GM12878 (cell line): ENCODE results near the gene NAALADL2.

Experiments
- ATF3 ChIP-seq: IDR thresholded peaks from 2 replicates; pipeline ENCODE4 v1.6.1; 2011; ENCODE audit warnings: low read depth, mild to moderate bottlenecking, low read length, moderate library complexity, borderline replicate concordance; ENCODE audit errors: extremely low read depth
- CTCF ChIP-seq, 3 experiments: IDR thresholded peaks in 2 of 3; conservative IDR thresholded peaks in 1 of 3; 2 replicates each; pipeline ENCODE4 v1.5.1; 2011; ENCODE audit warnings: low read depth in 3 of 3, low read length in 3 of 3, mild to moderate bottlenecking in 3 of 3, control low read depth in 2 of 3, moderate library complexity in 2 of 3, inconsistent platforms in 1 of 3, mixed read lengths in 1 of 3; ENCODE audit not compliant: control insufficient read depth in 2 of 3, insufficient read depth in 1 of 3; ENCODE audit errors: extremely low read depth in 1 of 3
- EP300 ChIP-seq, 2 experiments: fragments of 150-350 bp in 1 of 2; IDR thresholded peaks; 2 replicates each; pipeline ENCODE4 v1.6.1; 2011 to 2012; ENCODE audit warnings: low read depth in 2 of 2, low read length in 2 of 2, borderline replicate concordance in 1 of 2, improper control_type of control experiment in 1 of 2, inconsistent platforms in 1 of 2; ENCODE audit not compliant: control insufficient read depth in 1 of 2
- NFIC ChIP-seq: IDR thresholded peaks from 2 replicates; pipeline ENCODE4 v1.6.1; 2012; ENCODE audit warnings: low read depth, mild to moderate bottlenecking, inconsistent platforms, low read length, moderate library complexity
- PAX8 ChIP-seq: fragments of 450-650 bp; IDR thresholded peaks from 2 replicates; pipeline ENCODE4 v1.6.1; 2017; ENCODE audit warnings: mild to moderate bottlenecking, moderate library complexity
- POLR2AphosphoS5 ChIP-seq: IDR thresholded peaks from 2 replicates; pipeline ENCODE4 v1.6.1; 2011; ENCODE audit warnings: mild to moderate bottlenecking, low read length, inconsistent platforms
- RCOR1 ChIP-seq: conservative IDR thresholded peaks from 2 replicates; pipeline ENCODE4 v1.6.1; 2012; ENCODE audit warnings: low read depth, low read length, improper control_type of control experiment
- SIN3A ChIP-seq: IDR thresholded peaks from 2 replicates; pipeline ENCODE4 v1.6.1; 2012; ENCODE audit warnings: low read depth, low read length, improper control_type of control experiment
- SMC3 ChIP-seq: IDR thresholded peaks from 2 replicates; pipeline ENCODE4 v1.6.1; 2011; ENCODE audit warnings: low read length, improper control_type of control experiment, borderline replicate concordance
- SRF ChIP-seq, 2 experiments: IDR thresholded peaks; 2 replicates each; pipeline ENCODE4 v1.6.1; 2011; ENCODE audit warnings: low read depth in 2 of 2, low read length in 2 of 2, mild to moderate bottlenecking in 1 of 2, moderate library complexity in 1 of 2
- ZNF384 ChIP-seq: IDR thresholded peaks from 2 replicates; pipeline ENCODE4 v1.6.1; 2012; ENCODE audit warnings: low read depth, mild to moderate bottlenecking, low read length, improper control_type of control experiment, borderline replicate concordance

- peak; percentile 63 to 77; a peak in 3 of 4 replicates for TF ChIP-seq EP300 (IDR thresholded peaks at IDR 0.05; ENCODE audit: borderline replicate concordance in 1 of 2, control insufficient read depth in 1 of 2, low read depth in 2 of 2, low read length in 2 of 2)
- TF ChIP-seq SIN3A = peak; percentile 86; the same call in 1 of the 2 replicates
- TF ChIP-seq ATF3 = no peak
- no peak for TF ChIP-seq CTCF (IDR thresholded peaks at IDR 0.05 in 2 of 3, conservative IDR thresholded peaks at IDR 0.05 in 1 of 3; ENCODE audit: control insufficient read depth in 2 of 3, extremely low read depth in 1 of 3, insufficient read depth in 1 of 3, low read depth in 3 of 3, low read length in 3 of 3)
- TF ChIP-seq NFIC = peak; percentile 57; the same call in 1 of the 2 replicates
- no peak for TF ChIP-seq ZNF384
- TF ChIP-seq POLR2AphosphoS5 = peak; percentile 100
- peak in 1 of 2 experiments; percentile 52; a peak in 1 of 4 replicates for TF ChIP-seq SRF (IDR thresholded peaks at IDR 0.05; ENCODE audit: low read depth in 2 of 2, low read length in 2 of 2)
- TF ChIP-seq RCOR1 = 0 out of 2 replicates have a peak, but pooled peaks have one; percentile 56
- TF ChIP-seq PAX8 = no peak
- no peak for TF ChIP-seq SMC3
Observed at GRCh38 chr3:175274056-175274455, 414.9 kb downstream of the NAALADL2 start.
